DND-41 (cell line): ENCODE measurements around the gene TBCD.

Experiments
- ATAC-seq: fragments of 200-7000 bp; cut with Tn5 transposase; 3 replicates; pipeline ENCODE4 v1.9.1; 2021; ENCODE audit warnings: low read depth; ENCODE audit not compliant: insufficient read depth
- DNase-seq: peaks from one replicate; pipeline ENCODE4 v3.0.0-alpha.2; 2020
- H2AFZ ChIP-seq: 2 replicates; pipeline ENCODE4 v1.6.0; 2012; ENCODE audit warnings: low read depth, low read length
- H3K27ac ChIP-seq: 2 replicates; pipeline ENCODE4 v1.5.1; 2012; ENCODE audit warnings: low read length, inconsistent platforms
- H3K27me3 ChIP-seq: fragments of 200-600 bp; sonication (generic); 2 replicates; pipeline ENCODE4 v1.6.0; 2012; ENCODE audit warnings: low read length, mild to moderate bottlenecking, inconsistent platforms; ENCODE audit not compliant: insufficient read depth, poor library complexity
- H3K36me3 ChIP-seq: 2 replicates; pipeline ENCODE4 v1.5.1; 2012; ENCODE audit warnings: low read length, inconsistent platforms; ENCODE audit not compliant: insufficient read depth
- H3K4me1 ChIP-seq: 2 replicates; pipeline ENCODE4 v1.5.1; 2012; ENCODE audit warnings: mild to moderate bottlenecking, low read length; ENCODE audit not compliant: insufficient read depth
- H3K4me2 ChIP-seq: 2 replicates; pipeline ENCODE4 v1.6.0; 2012; ENCODE audit warnings: mild to moderate bottlenecking, moderate library complexity, low read length, inconsistent platforms; ENCODE audit not compliant: insufficient read depth
- H3K4me3 ChIP-seq, 2 experiments: fragments of 200-600 bp in 1 of 2; shearing (Covaris generic) in 1 of 2; 2 replicates each; pipeline ENCODE4 v1.5.1; 2012 to 2016; ENCODE audit warnings: inconsistent platforms in 2 of 2, low read length in 2 of 2, mild to moderate bottlenecking in 2 of 2, low read depth in 1 of 2, moderate library complexity in 1 of 2
- H3K79me2 ChIP-seq: 2 replicates; pipeline ENCODE4 v1.6.0; 2012; ENCODE audit warnings: low read length, inconsistent platforms; ENCODE audit not compliant: insufficient read depth
- H3K9ac ChIP-seq: 2 replicates; pipeline ENCODE4 v1.6.0; 2012; ENCODE audit warnings: low read depth, mild to moderate bottlenecking, inconsistent platforms, low read length, moderate library complexity
- H3K9me3 ChIP-seq: 2 replicates; pipeline ENCODE4 v1.5.1; 2012; ENCODE audit warnings: low read length, moderate library complexity, mild to moderate bottlenecking, inconsistent platforms; ENCODE audit not compliant: insufficient read depth, severe bottlenecking
- H4K20me1 ChIP-seq: 2 replicates; pipeline ENCODE4 v1.6.0; 2012; ENCODE audit warnings: low read length; ENCODE audit not compliant: insufficient read depth
- CTCF ChIP-seq: IDR thresholded peaks from 2 replicates; pipeline ENCODE4 v1.5.1; 2012; ENCODE audit warnings: borderline replicate concordance, low read length, moderate library complexity, mild to moderate bottlenecking; ENCODE audit not compliant: poor library complexity, severe bottlenecking; ENCODE audit errors: extremely low read depth
- EZH2 ChIP-seq: IDR thresholded peaks from 3 replicates; pipeline ENCODE4 v1.6.1; 2012; ENCODE audit warnings: borderline replicate concordance, low read depth, mild to moderate bottlenecking, moderate library complexity, low read length, inconsistent platforms; ENCODE audit not compliant: severe bottlenecking

The TBCD gene

DNA sequence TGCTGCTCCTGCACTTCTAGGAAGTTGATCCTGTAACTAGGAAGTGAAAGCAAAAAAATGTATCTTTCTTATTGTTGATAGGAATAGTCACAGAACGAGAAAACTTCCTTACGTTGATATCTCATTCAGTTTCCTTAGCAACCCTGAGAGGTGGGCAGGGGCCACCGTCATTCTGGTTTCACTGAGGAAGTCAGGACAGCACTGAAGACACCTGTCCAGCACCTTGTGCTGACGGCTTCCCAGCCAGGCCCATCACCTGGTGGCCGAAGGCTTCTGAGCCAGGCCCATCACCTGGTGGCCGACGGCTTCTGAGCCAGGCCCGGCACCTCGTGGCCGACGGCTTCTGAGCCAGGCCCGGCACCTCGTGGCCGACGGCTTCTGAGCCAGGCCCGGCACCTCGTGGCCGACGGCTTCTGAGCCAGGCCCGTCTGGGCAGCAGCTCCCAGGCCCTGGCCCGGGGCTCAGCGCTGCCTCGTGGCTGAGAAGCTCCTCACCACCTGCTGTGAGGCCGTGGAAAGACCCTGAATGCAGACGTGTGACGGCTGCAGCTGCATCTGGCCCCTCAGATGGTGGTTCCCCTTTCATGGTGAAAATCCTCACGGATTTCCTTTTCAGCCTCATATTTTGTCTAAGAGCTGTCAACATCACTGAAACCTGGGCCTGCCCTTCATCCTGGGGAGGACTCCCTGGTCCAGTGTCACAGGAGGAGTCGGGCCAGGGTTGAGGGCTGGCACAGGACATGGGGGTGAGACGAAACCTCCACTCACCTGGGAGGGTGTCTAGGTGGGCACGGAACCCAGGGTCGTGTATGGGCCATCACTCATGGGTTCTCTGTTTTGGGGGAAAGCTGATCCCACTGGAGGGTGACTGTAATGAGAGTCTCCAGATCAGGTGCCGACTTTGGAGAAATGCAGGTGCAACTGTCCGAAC, 121.0 kb downstream of the TBCD start:
- H4K20me1 ChIP-seq: peaks cover 29% of the 10 kb centered on the region
- H3K9ac ChIP-seq: no peak overlapping the region
- peaks cover 52% of the 10 kb centered on the region for H3K4me1 ChIP-seq
- DNase-seq (no peak), ATAC-seq (no peak)
- H3K36me3 ChIP-seq: peaks cover 87% of the 10 kb centered on the region
- H3K27me3 ChIP-seq: no peaks in the 10 kb centered on the region
- H3K79me2 ChIP-seq: peaks cover 100% of the 10 kb centered on the region
- no peak overlapping the region for H2AFZ ChIP-seq
- no peak overlapping the region for H3K4me3 ChIP-seq
- H3K4me2 ChIP-seq: no peak overlapping the region
- no peaks in the 10 kb centered on the region for H3K9me3 ChIP-seq
- peak overlapping the region; percentile 55; the same call in 1 of the 2 replicates for H3K27ac ChIP-seq
- no peak for TF ChIP-seq EZH2
- no peak for TF ChIP-seq CTCF

- ATAC-seq (no peak), DNase-seq (no peak)
- Histone ChIP-seq H4K20me1 (peaks cover 29% of the 10 kb centered on the region), H3K4me2 (no peak overlapping the region), H3K9ac (no peak overlapping the region), H3K4me1 (peaks cover 54% of the 10 kb centered on the region), H3K27ac (peak overlapping the region; percentile 45; the same call in 1 of the 2 replicates), H3K27me3 (no peaks in the 10 kb centered on the region), H3K4me3 (no peak overlapping the region), H3K9me3 (no peaks in the 10 kb centered on the region), H2AFZ (no peak overlapping the region), H3K79me2 (peaks cover 100% of the 10 kb centered on the region), H3K36me3 (peaks cover 88% of the 10 kb centered on the region)
- no peak for TF ChIP-seq CTCF
- TF ChIP-seq EZH2: no peak
These were observed 121.7 kb downstream of the TBCD start for GRCh38 chr17:82873521-82873920.

DNA sequence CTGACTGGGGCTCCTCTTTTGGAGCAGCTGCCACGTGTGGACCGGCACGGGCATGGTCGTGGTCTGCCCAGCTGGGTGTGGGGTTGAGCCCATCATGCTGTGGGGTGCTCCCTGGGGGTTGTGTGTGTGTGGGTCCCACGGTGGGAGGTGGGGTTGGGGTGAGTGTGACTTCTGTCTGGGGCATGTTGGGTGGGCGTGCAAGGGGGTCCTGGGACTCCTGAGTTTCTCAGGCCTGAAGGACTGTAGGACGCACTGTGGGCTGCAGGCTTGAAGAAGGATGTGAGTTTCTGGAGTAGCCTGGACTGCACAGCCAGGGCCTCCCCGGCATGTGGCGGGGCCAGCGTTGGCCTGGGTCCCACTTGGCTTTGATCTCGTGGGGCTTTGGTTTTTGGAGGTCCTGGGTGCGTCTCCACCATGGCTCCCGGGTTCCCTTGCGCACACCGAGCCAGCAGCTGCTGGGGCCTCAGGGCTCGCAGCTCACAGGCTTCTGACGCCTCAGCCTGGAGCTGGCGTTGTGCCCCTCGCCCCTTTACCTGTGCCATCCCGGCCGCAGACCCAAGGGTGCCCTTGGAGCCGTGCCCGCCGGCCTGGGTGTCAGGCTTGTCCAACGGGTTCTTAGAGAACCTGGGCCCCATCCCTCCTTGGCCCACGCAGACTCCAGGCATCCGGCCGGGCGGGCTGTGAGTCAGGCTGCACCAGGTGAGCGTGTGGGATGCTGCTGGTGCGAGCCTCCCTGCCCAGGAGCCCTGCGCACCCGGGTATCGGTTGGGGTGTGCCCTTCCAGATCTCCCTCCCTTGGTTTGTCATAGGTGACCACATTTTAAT, 122.4 kb downstream of the TBCD start:
- no peak for DNase-seq
- H3K27ac ChIP-seq: peak overlapping the region; percentile 62; the same call in 1 of the 2 replicates
- no peak overlapping the region for H3K4me3 ChIP-seq
- H3K4me1 ChIP-seq: peaks cover 57% of the 10 kb centered on the region
- no peak for ATAC-seq
- no peak overlapping the region for H3K9ac ChIP-seq
- no peaks in the 10 kb centered on the region for H3K27me3 ChIP-seq
- no peak overlapping the region for H3K4me2 ChIP-seq
- no peaks in the 10 kb centered on the region for H3K9me3 ChIP-seq
- peaks cover 89% of the 10 kb centered on the region for H3K36me3 ChIP-seq
- TF ChIP-seq EZH2: no peak
- TF ChIP-seq CTCF: no peak
- H4K20me1 ChIP-seq: peaks cover 26% of the 10 kb centered on the region
- peaks cover 100% of the 10 kb centered on the region for H3K79me2 ChIP-seq
- no peak overlapping the region for H2AFZ ChIP-seq
